Neural progenitor cell (in vitro differentiated cells): Measurements from ENCODE around the gene ABTB2. TPM values are rescaled to one million over a fixed set of nuclear protein-coding genes. Genes with fewer than 3 reads are reported as not detected.

Experiments
- DNase-seq: peaks from one replicate; pipeline ENCODE4 v3.0.0-alpha.2; 2016; ENCODE audit warnings: low spot score
- H2AFZ ChIP-seq: fragments of 200-600 bp; sonication (generic); replicated peaks from 2 replicates; pipeline ENCODE4 v1.6.1; 2016; ENCODE audit warnings: antibody characterized with exemption
- H3F3A ChIP-seq: fragments of 200-600 bp; sonication (generic); 2 replicates; pipeline ENCODE4 v1.6.1; 2016; ENCODE audit warnings: antibody characterized with exemption, low read depth
- H3K27ac ChIP-seq: fragments of 200-600 bp; sonication (generic); 2 replicates; pipeline ENCODE4 v1.5.1; 2016; ENCODE audit warnings: mild to moderate bottlenecking
- H3K27me3 ChIP-seq: fragments of 200-600 bp; sonication (generic); 2 replicates; pipeline ENCODE4 v1.6.1; 2016; ENCODE audit warnings: mild to moderate bottlenecking, moderate library complexity
- H3K36me3 ChIP-seq: fragments of 200-600 bp; sonication (generic); 2 replicates; pipeline ENCODE4 v1.5.1; 2016
- H3K4me1 ChIP-seq: fragments of 200-600 bp; sonication (generic); 2 replicates; pipeline ENCODE4 v1.6.1; 2016; ENCODE audit warnings: mixed run types
- H3K4me2 ChIP-seq: fragments of 200-600 bp; sonication (generic); 2 replicates; pipeline ENCODE4 v1.6.1; 2016
- H3K4me3 ChIP-seq: fragments of 200-600 bp; sonication (generic); 2 replicates; pipeline ENCODE4 v1.5.1; 2016
- H3K79me2 ChIP-seq: fragments of 200-600 bp; sonication (generic); 2 replicates; pipeline ENCODE4 v1.6.1; 2016; ENCODE audit warnings: low read depth
- H3K9ac ChIP-seq: fragments of 200-600 bp; sonication (generic); 2 replicates; pipeline ENCODE4 v1.6.1; 2016
- H3K9me3 ChIP-seq: fragments of 200-600 bp; sonication (generic); 2 replicates; pipeline ENCODE4 v1.5.1; 2016; ENCODE audit warnings: low read depth
- H4K20me1 ChIP-seq: fragments of 200-600 bp; sonication (generic); 2 replicates; pipeline ENCODE4 v1.6.1; 2016; ENCODE audit warnings: low read depth
- H3K27ac Mint-ChIP-seq: 3 replicates; pipeline ENCODE4 v1.8.0; 2021; ENCODE audit warnings: mixed read lengths
- H3K27me3 Mint-ChIP-seq: 2 replicates; pipeline ENCODE4 v1.8.0; 2022; ENCODE audit warnings: low read depth, mild to moderate bottlenecking, inconsistent platforms, moderate library complexity, mixed read lengths; ENCODE audit not compliant: insufficient read depth
- H3K36me3 Mint-ChIP-seq: 3 replicates; pipeline ENCODE4 v1.8.0; 2021; ENCODE audit warnings: mixed read lengths
- H3K4me1 Mint-ChIP-seq: 3 replicates; pipeline ENCODE4 v1.8.0; 2021; ENCODE audit warnings: mixed read lengths
- H3K4me3 Mint-ChIP-seq: 3 replicates; pipeline ENCODE4 v1.8.0; 2021; ENCODE audit warnings: mild to moderate bottlenecking, moderate library complexity, mixed read lengths
- H3K9me3 Mint-ChIP-seq: 3 replicates; pipeline ENCODE4 v1.8.0; 2020; ENCODE audit warnings: mixed read lengths
- CTCF ChIP-seq: fragments of 200-600 bp; sonication (generic); IDR thresholded peaks from 2 replicates; pipeline ENCODE4 v1.5.1; 2017; ENCODE audit warnings: antibody characterized with exemption, mild to moderate bottlenecking
- EZH2 ChIP-seq: fragments of 200-600 bp; sonication (generic); IDR thresholded peaks from 2 replicates; pipeline ENCODE4 v1.6.1; 2017; ENCODE audit warnings: antibody characterized with exemption, mild to moderate bottlenecking, moderate library complexity
- EZH2phosphoT487 ChIP-seq: fragments of 200-600 bp; sonication (generic); IDR thresholded peaks from 2 replicates; pipeline ENCODE4 v1.6.1; 2017; ENCODE audit warnings: antibody characterized with exemption
- total RNA-seq: library from RNA; depleted of rRNA; stranded (reverse); fragments of >200 nt; gene quantifications from 2 replicates; pipeline ENCODE4 v1.2.3, GENCODE V29; 2015; ENCODE audit warnings: low replicate concordance

ABTB2 gene
- total RNA-seq, 1 donor from 2014 or later: 0.37 TPM

- H3K9me3 ChIP-seq: no peaks in the 10 kb centered on the region
- H4K20me1 ChIP-seq: no peaks in the 10 kb centered on the region
- Mint-ChIP-seq H3K27me3 (peaks cover 2% of the 10 kb centered on the region), H3K9me3 (no peaks in the 10 kb centered on the region), H3K4me1 (peaks cover 35% of the 10 kb centered on the region), H3K36me3 (no peaks in the 10 kb centered on the region), H3K27ac (no peak overlapping the region), H3K4me3 (no peak overlapping the region)
- peaks cover 8% of the 10 kb centered on the region for H3K4me1 ChIP-seq
- H2AFZ ChIP-seq: no peak overlapping the region
- no peaks in the 10 kb centered on the region for H3K36me3 ChIP-seq
- H3K9ac ChIP-seq: no peak overlapping the region
- TF ChIP-seq CTCF (no peak), EZH2phosphoT487 (no peak), EZH2 (no peak)
- H3K4me3 ChIP-seq: no peak overlapping the region
- H3K79me2 ChIP-seq: no peaks in the 10 kb centered on the region
- H3K4me2 ChIP-seq: no peak overlapping the region
- no peak overlapping the region for H3K27ac ChIP-seq
- no peaks in the 10 kb centered on the region for H3K27me3 ChIP-seq
- no peak for DNase-seq
- no peaks in the 10 kb centered on the region for H3F3A ChIP-seq
Observed at GRCh38 chr11:34254011-34254410, 103.8 kb downstream of the ABTB2 start.

- Histone ChIP-seq H2AFZ (no peak overlapping the region), H3K36me3 (no peaks in the 10 kb centered on the region), H3F3A (no peaks in the 10 kb centered on the region), H3K4me1 (peaks cover 8% of the 10 kb centered on the region), H3K9ac (no peak overlapping the region), H3K4me2 (no peak overlapping the region), H3K4me3 (no peak overlapping the region), H4K20me1 (no peaks in the 10 kb centered on the region), H3K27ac (no peak overlapping the region), H3K79me2 (no peaks in the 10 kb centered on the region), H3K9me3 (no peaks in the 10 kb centered on the region), H3K27me3 (no peaks in the 10 kb centered on the region)
- no peak for TF ChIP-seq EZH2phosphoT487
- no peak for TF ChIP-seq CTCF
- Mint-ChIP-seq H3K4me1 (peaks cover 37% of the 10 kb centered on the region), H3K36me3 (no peaks in the 10 kb centered on the region), H3K27ac (no peak overlapping the region), H3K4me3 (no peak overlapping the region), H3K9me3 (no peaks in the 10 kb centered on the region), H3K27me3 (peaks cover 2% of the 10 kb centered on the region)
- DNase-seq: no peak
Observed at GRCh38 chr11:34252651-34253050, 105.2 kb downstream of the ABTB2 start.

GRCh38 chr11:34252015-34252414, 105.8 kb downstream of the ABTB2 start:
- Histone ChIP-seq H3K27ac (no peak overlapping the region), H3K79me2 (no peaks in the 10 kb centered on the region), H3F3A (no peaks in the 10 kb centered on the region), H3K4me2 (no peak overlapping the region), H3K9me3 (no peaks in the 10 kb centered on the region), H3K9ac (no peak overlapping the region), H3K36me3 (no peaks in the 10 kb centered on the region), H3K4me1 (peaks cover 8% of the 10 kb centered on the region), H3K4me3 (no peak overlapping the region), H4K20me1 (no peaks in the 10 kb centered on the region), H3K27me3 (no peaks in the 10 kb centered on the region), H2AFZ (no peak overlapping the region)
- Mint-ChIP-seq H3K9me3 (no peaks in the 10 kb centered on the region), H3K4me3 (no peak overlapping the region), H3K36me3 (no peaks in the 10 kb centered on the region), H3K27me3 (peaks cover 2% of the 10 kb centered on the region), H3K4me1 (peaks cover 38% of the 10 kb centered on the region), H3K27ac (no peak overlapping the region)
- no peak for DNase-seq
- TF ChIP-seq EZH2phosphoT487 (no peak), EZH2 (no peak), CTCF (no peak)
